GM13977 (cell line): ENCODE results near the gene UBE2K.
"Not testable (repeated sequence)": the region's sequence is repeated elsewhere in the genome, so short reads cannot be mapped to it uniquely, and the experiment has no call there.

Experiments used
- DNase-seq: peaks from one replicate; pipeline ENCODE4 v3.0.0; 2012; ENCODE audit warnings: low spot score
- CTCF ChIP-seq: IDR thresholded peaks from 2 replicates; pipeline ENCODE4 v1.5.1; 2012; ENCODE audit warnings: mild to moderate bottlenecking, control low read depth; ENCODE audit not compliant: insufficient read depth; ENCODE audit errors: extremely low read depth, missing control alignments
- in situ Hi-C: fragments of 300-500 bp; cut with MboI; formaldehyde crosslinking; loops from one replicate; pipeline ENCODE4 v1.12.0; 2022; ENCODE audit warnings: low sequenced_read_pairs, low pct_unique_long_range_greater_than_20kb, mixed read lengths, inconsistent platforms; ENCODE audit not compliant: unreplicated experiment

The UBE2K gene

GRCh38 chr4:39730072-39730471 is 32.1 kb downstream of the UBE2K start:
- DNase-seq = no peak
- in situ Hi-C loops = no loop called here
- no peak for TF ChIP-seq CTCF

- no peak for DNase-seq
- TF ChIP-seq CTCF = no peak
- in situ Hi-C loops = no loop called here
These were observed 34.0 kb downstream of the UBE2K start for GRCh38 chr4:39731908-39732307.

GRCh38 chr4:39732728-39733127 is 34.8 kb downstream of the UBE2K start:
- no peak for TF ChIP-seq CTCF
- no peak for DNase-seq
- in situ Hi-C loops = no loop called here

- DNase-seq, in situ Hi-C loops: not testable (repeated sequence)
These were observed 41.7 kb downstream of the UBE2K start for GRCh38 chr4:39739591-39739990.

- TF ChIP-seq CTCF = no peak
- DNase-seq = no peak
- in situ Hi-C loops = no loop called here
These were observed 43.5 kb downstream of the UBE2K start for GRCh38 chr4:39741401-39741800.

- in situ Hi-C loops = no loop called here
These were observed 48.0 kb downstream of the UBE2K start for GRCh38 chr4:39745920-39746319.

GRCh38 chr4:39750216-39750615 is 52.3 kb downstream of the UBE2K start:
- no peak for DNase-seq
- in situ Hi-C loops = no loop called here
- no peak for TF ChIP-seq CTCF

More at GRCh38 chr4:39745920-39746319, 48.0 kb downstream of the UBE2K start:
- no peak for DNase-seq
- no peak for TF ChIP-seq CTCF

- in situ Hi-C loops = no loop called here
These were observed 56.4 kb downstream of the UBE2K start for GRCh38 chr4:39754309-39754708.

More at GRCh38 chr4:39754309-39754708, 56.4 kb downstream of the UBE2K start:
- TF ChIP-seq CTCF = no peak
- no peak for DNase-seq
